GM18511 (cell line): ENCODE measurements around the gene PGS1.
"Not testable (repeated sequence)": the region's sequence is repeated elsewhere in the genome, so short reads cannot be mapped to it uniquely, and the experiment has no call there.

Experiments used
- ATAC-seq: cut with Tn5 transposase; IDR thresholded peaks from one replicate; pipeline ENCODE4 v1.9.1; 2021; ENCODE audit warnings: mild to moderate bottlenecking, moderate library complexity; ENCODE audit not compliant: unreplicated experiment

The PGS1 gene, protein sequence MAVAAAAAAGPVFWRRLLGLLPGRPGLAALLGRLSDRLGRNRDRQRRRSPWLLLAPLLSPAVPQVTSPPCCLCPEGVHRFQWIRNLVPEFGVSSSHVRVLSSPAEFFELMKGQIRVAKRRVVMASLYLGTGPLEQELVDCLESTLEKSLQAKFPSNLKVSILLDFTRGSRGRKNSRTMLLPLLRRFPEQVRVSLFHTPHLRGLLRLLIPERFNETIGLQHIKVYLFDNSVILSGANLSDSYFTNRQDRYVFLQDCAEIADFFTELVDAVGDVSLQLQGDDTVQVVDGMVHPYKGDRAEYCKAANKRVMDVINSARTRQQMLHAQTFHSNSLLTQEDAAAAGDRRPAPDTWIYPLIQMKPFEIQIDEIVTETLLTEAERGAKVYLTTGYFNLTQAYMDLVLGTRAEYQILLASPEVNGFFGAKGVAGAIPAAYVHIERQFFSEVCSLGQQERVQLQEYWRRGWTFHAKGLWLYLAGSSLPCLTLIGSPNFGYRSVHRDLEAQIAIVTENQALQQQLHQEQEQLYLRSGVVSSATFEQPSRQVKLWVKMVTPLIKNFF

DNA sequence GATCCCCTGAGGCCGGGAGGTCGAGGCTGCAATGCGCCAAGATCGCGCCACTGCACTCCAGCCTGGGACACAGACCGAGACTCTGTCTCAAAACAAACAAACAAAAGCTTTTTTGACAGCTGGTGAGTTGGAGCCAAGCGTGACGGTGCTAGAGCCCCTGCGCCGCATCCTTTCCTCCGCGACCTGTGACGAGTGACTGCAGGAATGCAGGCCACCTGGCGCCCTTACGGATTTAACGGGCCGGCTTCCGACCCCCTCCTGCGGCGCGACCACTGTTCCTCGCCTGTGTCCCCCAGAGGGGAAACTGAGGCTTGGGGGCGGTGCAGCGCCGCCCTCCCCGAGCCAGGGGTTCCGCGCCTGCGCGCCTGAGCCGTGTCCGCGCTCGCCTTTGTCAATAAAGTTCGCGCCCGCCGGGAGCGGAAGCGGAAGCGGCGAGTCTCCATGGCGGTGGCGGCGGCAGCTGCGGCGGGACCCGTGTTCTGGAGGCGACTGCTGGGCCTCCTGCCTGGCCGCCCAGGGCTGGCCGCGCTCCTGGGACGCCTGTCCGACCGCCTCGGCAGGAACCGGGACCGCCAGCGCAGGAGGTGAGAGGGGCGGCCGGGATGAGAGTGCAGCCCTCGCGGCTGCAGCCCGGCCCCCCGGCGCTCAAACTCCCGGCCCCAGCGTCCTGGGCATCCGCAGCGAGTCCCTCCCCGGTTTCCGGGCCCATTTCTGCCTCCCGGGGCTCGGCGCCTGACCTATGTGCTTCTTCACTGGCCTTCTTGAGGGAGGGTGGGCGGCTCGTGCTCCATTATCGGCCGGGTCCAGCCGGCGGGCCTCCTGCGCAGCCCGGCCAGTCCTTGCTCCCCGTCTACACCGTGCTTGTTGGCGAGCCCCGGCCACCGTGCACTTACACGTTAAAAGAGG, at the start of gene PGS1:
Gene PGS1 (plus strand): TSS at position 425 of the 906 bp plus-strand sequence. CDS start 17 bp downstream, at position 442.
- peak; percentile 57 for ATAC-seq

DNA sequence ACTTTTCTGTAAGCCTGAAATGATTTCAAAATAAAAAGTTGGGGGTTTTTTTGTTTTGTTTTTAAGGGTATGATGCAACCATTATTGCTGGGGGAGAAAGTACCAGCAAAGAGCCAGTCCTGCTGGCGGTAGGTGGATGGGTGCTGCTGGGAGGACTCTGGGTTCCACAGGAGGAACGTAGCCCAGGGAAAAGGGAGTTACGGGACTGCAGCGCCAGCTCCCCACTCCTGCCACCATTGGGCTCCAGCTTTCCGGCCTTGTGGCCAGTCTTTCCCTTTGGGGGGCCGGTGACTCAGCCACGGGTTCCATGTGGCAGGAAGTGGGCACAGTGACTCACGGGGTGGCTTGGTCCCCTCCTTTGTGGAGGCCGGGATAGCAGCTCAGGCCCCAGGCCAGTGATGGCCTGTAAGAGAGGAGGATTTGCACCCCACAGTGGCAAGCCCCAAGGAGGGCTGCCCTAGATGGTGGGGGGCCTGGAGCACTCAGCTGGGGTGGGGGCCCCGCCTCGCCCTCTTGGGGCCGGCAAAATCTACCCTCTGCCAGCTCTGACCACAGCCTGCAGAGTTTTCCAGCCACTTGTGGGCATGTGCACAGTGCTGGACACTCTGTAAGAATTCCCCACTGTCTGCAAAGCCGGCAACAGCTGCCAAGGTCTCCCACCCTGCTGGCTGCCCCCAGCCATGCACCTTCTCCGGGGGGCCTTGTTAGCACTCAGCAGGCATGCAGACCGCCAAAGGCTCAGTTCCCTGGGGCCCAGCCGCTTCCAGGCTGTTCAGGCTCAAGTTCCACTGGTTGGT, 49.0 kb upstream of the PGS1 start:
- no peak for ATAC-seq

DNA sequence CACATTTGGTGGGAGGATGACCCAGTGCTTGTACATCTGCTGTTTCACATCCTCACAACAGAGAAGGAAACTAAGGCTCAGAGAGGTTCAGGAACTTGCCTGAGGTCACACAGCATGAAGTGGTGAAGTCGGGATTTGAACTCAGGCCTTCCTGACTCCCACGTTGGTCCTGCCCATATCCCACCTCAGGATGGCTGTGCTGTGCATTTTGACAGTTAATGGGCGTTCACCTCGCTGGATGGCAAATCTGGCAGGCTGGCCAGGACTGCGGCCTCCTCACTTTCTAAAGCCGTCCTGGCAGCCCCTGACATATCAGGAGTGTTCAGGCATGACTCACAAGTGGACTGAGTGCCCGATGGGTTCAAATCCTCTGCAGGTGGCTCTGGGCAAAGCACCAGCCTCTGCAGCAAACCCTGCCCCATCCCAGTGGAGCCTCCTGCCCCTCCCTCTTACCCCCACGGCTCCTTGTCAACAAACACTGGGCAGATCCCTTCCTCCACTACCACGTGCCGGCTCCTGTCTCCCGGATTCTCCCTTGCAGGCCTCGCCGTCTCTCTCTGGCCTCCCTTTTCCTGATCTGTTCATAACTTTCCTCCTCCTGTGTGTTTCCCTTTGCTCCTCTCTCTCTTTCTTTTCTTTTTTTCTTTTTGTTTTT, 47.8 kb upstream of the PGS1 start:
- no peak for ATAC-seq

DNA sequence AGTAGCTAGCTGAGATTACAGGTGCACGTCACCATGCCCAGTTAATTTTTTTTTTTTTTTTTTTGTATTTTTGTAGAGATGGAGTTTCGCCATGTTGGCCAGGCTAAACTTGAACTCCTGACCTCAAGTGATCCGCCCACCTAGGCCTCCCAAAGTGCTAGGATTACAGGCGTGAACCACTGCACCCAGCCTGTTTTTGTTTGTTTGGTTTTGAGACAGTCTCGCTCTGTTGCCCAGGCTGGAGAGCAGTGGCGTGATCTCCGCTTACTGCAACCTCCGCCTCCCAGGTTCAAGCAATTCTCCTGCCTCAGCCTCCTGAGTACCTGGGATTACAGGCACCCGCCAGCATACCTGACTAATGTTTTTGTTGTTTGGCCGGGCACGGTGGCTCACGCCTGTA, 47.1 kb upstream of the PGS1 start:
- not testable (repeated sequence) for ATAC-seq

DNA sequence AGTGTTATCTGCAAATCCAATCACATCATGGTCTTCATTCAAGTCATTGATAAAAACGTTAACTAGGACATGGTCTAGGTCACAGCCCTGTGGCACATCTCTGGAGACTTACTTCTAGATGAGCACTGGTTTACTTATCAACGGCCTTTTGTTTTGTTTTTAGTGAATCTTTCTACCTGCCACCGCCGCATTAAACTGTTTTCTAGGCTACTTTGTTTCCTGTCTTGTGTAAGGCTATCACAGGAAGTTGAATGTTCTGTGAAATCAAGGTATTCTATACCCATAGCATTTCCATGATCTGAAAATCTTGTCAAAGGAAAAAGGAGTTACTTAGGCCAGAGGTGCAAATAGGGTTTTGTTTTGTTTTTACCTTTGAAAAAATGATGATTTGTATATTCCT, 45.5 kb upstream of the PGS1 start:
- ATAC-seq, result no peak

DNA sequence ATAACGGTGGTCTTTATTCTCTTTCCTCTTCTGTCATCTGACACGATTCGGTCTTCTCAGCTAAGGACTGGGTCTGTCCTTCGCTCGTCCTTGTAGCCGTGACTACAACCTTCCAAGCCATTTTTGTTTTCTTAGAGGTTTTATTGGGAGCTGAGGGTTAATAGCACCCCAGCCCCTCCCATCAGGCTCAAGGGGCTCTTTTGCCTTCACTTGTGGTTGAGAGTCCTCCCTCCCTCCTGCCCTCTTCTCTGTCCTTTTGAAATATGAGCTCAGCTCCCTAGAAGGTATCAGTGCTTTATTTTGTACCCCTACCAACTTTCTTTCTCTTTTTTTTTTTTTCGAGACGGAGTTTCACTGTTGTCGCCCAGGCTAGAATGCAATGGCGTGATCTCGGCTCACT, 43.2 kb upstream of the PGS1 start:
- no peak for ATAC-seq

DNA sequence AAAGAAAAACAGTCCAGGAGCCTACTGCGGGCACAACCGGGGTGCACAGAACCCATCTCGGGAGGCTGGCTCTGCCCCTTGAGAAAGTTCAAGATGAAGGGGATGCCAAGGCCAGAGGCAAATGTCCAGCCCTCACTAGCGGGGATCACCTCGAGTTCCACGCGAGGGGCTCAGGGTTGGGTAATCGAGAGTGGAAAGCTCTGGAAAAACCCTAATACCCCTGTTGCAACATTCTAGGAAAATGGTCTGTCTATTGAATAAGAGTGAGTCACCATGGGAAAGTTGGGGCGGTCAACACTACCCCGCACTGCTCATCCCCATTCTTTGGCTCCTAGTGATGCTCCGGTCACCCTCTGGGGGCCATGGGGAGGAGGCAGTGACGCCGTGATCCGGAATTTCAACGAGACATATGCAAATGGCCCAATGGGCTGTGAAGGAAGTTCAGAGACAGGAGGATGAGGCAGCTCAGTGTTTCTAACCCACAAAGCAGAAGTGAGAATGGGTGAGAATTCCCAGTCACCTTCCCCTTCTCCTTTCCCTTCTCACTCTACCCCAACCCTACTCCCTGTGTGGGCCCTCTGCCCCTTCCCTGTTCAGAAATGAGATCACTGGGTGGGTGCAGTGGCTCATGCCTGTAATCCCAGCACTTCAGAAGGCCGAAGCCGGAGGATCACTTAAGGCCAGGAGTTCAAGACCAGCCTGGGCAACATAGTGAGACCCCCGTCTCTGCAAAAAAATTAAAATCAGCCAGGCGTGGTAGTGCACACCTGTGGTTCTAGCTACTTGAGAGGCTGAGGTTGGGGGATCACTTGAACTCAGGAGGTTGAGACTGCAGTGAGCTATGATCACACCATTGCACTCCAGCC, 41.0 kb upstream of the PGS1 start:
- peak; percentile 57 for ATAC-seq

DNA sequence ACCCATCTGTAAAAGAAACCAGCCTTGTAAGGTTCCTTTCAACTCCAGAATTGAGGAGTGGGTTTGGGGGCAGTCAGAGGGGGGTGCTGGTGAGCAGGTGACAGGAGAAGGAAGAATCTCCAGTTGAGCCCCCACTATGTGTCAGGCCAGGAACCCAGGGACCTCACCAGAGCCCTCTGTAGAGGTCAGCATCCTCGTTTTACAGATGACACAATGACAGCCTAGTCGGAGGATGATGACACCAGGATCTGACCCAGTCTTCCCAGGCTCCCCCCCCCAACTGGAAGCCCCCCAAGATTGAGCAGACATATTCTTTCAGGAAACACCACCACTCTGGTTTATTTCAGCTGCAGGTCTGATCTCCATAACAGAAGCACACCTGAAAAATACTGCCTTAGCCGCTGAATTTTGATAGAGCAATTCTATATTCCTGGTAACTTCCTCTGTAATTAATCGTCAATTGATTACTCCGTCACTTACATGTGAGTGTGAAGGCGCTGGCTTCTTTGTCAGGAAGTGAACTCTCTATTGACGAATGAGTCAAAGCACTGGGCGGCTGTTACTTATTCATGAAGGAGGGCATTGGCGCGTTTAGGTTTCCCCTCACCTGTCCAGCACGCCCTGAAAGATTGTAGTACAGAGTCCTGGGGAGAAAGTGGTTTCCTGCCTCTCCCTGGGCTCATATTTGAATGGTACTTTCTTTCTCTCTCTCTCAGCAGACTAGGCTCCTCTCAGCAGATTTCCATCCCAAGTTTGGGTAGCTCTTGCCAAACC, 39.8 kb upstream of the PGS1 start:
- ATAC-seq, result no peak

DNA sequence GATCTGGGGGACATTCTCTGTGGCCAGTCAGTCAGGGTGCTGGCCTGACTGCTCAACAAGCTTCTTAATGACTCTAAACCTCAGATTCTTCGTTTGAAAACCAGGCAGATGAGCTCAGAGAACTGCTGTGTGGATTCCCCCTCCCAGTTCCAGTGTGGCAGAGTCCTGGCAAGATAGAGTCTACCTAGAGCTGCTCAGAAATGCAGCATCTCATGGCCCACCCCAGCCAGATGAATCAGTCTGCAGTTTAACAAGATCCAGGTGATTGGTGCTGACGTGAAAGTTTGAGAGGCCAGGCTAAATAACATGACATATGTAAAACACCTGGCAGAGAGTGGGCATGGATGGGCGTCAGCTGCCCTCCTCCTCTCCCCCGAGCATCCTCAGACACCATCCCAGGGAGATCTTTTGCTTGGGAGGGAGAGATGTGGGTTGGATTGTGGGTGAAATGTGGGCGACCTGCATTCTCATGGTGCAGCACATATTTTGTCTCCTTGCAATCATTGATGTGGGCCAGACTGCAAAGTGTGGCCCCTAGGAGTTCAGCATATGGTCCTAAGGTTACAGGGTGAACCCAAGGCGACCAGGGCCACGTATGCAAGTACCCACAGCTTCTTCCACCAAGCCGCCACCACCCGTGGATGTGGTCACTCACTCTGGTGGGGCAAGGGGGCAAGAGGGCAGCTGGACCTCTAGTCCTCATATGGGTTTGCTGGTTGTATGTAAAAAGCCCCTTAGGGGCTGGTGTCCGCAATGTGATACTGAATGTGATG, 38.1 kb upstream of the PGS1 start:
- no peak for ATAC-seq

DNA sequence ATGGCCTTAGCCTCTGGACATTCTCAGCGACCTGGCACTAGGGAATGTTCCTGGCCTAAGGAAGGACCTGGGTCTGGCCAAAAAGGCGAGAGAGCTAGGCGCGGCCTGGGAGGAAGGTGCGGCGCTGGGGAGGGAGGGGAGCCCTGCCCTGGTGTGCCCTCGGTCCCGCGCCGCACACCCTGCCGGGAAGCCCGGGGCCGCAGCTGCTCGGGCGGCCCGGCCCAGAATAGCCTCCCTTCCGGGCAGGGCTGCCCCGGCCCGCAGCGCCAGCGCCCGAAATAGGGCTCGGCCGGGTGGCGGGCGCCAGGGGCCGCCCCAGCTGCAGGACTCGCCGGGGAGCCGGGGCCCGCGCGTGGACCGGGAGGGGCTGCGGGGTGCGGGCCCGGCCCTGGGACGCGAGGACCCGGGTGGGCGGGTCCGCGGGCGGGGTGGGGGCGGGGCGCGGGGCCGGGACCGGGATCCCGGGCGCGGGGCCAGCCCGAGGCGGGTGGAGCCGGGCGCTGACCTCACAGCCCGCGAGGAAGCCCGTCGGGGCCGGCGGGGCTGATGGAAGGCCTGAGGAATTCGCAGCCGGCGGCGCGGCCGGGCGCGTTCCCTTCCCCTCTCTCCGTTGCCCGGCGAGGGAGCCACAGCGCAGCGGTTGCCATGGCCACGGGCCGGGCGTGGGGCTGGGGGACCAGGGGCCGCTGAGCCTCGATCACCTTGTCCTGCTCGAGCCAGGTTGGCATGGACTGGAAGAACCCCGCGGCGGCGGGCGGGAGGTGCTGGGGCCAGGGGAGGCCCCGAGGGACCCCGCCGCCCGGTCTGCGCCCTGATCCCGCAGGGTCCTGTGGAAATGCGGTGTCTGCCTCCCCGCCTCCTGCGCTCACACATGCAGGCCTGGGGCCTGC, 36.6 kb upstream of the PGS1 start:
- ATAC-seq, result no peak

DNA sequence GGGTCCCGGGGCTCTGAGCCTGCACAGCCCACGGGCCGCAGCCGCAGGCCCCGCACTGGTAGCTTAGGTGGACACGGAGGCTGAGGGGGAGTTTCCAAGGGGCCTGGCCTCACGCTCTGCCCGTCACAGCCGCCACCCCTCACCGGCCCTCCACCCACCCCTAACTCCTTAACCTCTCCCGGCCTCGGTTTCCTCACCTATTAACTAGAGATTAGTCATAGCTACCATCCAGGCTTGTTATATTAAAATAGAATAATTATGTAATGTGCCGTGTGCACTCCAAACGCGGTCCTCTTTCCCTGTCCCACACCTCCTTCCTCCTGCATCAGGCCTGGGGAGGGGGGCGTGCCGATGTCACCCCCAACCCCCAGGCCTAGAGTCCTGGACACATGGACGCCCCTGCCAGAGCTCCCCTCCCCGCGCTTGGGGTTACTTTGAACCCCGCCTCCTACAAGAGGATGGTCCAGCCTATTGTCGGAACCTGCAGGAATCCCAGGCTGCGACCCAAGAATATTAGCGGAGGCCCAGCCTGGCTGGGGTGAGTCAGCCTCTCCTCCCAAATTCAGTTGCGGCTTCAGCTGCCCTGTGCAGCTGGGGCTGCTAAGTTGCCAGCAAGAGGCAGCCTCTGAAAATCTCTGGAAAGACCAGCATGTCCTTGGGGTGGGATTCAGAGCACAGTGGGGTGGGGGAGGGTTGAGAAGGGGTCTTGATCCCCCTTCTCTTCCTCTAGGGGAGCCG, 35.8 kb upstream of the PGS1 start:
- ATAC-seq, result no peak

DNA sequence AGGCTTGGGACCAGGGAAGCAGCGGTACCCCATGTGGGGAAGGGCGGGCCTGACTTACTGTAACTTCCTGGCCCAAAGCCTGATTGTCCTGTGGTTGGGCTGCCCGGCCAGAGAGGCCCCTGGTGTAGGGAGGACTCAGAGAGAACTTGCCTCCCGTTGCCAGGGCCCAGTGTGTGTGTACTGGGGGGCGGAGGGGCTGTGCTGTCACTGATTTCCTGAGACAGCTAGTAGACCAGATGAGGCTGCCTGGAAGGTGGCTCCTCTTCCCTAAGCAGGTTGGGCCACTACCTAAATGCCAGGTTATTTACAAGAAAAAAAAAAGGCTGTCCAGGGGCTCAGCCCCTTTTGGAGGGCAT, 35.3 kb upstream of the PGS1 start:
- no peak for ATAC-seq

DNA sequence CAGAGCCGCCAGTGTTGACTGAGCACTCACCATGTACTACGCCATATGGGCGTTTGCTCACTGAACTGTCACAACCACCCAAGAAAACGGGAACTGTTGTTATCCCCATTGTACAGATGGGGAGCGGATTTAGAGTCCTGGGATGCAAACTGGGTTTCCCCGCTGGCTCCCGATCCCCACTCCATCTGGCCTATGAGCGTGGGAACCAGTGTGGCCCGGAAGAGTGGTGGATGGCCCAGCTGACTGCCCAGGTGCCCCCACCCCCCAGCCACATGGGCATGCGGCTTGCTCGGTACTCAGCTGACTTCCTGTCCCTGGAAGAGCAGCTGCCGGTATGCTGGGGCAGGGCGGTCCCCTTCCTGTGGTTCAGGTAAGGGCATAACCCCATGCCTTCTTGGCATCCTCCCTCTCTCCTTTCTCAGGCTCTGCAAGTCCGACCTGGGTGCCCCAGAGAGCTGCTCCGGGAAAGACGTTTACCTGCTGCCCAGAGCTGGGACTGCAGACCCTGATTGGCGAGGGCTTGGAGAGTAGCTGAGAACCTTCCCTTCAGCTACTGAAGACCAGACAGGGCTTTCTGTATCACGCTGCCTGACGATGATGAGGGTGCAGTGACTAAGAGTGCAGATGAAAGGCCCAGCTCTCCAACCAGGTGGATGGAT, 34.8 kb upstream of the PGS1 start:
- no peak for ATAC-seq

DNA sequence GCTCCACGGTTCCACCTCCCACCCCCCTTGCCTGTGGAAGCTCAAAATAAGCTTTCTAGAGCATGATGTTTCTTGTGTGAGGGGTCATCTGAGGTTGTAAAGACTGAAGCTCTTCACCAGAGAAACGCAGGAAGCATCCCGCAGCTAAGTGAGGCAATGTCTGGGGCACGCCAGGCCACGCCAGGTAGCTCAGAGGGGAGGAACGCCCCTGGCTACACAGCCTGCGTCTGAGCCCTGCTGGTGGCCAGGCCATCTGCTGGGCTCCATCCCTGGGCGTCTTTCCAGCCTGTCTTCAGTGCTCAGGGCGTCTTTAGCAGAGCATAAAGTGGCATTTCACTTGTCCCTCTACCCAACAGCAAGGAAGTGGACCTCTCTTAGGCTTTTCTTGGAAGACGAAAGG, 33.8 kb upstream of the PGS1 start:
- no peak for ATAC-seq

DNA sequence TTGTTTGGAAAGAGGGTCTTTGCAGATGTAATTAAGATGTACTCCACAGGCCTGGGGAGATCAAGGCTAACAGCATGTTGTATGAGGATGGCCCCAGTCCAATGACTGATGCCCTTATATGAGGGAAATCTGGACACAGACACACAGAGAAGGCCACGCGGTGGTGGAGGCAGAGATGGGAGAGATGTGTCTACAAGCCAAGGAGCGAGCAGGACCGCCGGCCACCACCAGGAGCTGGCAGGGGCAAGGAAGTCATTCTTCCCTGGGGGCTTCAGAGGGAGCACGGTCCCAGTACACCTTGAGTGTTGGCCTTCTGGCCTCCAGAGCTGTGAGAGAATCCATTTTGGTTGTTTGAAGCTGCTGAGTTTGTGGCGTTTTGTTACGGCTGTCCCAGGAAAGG, 33.3 kb upstream of the PGS1 start:
- no peak for ATAC-seq
